ENCODE measurements around the gene CFAP65.

CFAP65 gene

DNA sequence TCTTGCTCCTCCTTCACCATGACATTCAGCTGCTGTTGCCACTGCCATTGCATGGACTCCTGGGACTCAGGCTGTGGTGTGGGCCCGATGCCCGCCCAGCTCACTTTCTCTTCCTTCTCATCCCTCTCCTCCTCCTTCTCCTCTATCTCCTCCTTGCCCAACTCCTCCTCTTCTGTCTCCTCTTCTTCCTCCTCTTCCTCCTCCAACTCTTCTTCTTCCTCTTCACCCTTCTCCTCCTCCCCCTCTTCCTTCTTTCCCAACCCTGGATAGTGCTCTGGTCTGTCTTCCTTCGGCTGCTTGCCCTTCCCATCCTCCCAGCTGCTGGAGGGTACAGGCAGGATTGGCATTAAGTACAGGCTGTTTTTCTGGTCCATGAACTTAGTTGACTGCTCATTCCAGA is 37.3 kb downstream of the CFAP65 start:
- DNase-seq, result no peak

DNA sequence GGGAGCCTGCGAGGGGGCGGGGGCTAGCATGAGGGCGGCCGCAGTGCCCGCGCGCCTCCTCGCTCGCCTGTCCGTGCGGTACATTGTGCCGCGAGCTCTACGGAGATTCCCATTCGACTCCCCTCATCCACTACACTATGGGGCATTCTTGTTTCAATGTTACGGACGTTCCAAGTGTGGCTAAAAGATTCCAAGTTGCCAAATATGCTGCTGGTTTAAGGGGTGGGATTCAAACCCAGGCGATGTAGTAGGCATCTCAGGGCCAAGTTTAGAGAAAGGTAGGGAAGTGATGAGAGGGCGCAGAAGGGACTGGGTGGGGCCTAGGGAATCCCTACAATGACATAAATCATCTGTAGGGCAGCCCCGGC is 38.1 kb downstream of the CFAP65 start:
- no peak for DNase-seq

DNA sequence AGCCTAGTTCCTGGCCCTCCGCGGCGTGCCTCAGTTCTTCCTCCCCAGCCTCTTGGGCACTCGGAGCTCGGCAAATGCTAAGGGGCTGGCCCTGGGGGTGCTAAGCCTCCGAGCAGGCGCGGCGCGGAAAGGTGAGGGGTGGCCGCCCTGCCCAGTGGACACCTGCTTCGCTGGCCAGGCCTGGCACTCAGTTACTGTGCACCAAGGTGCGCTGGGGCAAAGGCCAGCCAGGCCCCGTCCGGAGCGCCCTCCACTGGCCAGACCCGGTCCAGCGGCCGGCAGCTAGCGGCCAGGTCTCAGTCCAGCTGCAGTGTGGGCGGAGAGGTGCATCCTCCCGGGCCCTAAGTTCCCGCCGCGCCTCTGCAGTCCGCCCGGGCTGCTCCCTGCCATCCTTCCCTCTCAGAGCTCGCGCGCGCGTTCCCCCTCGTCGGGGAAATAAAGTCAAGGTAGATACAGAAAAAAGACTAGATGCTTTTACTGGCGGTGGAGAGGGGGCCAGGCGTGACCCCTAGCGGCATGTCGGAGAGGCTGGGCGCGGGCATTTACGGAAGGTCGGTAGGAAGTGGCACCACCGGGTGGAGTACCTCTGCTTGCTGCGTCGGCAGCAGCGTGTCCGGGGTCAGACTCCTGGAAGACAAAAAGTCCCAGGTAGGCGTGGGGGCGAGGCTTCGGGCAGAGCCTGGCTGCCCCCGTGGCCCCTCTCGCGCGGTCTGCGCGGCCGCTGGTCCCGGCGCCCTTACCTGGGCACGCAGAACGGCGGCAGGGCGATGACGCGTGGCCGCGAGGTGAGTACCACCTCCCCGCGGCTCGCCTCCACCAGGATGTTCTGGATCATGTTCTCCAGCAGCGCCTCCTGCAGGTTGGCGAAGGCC is 38.7 kb downstream of the CFAP65 start:
- no peak for DNase-seq

DNA sequence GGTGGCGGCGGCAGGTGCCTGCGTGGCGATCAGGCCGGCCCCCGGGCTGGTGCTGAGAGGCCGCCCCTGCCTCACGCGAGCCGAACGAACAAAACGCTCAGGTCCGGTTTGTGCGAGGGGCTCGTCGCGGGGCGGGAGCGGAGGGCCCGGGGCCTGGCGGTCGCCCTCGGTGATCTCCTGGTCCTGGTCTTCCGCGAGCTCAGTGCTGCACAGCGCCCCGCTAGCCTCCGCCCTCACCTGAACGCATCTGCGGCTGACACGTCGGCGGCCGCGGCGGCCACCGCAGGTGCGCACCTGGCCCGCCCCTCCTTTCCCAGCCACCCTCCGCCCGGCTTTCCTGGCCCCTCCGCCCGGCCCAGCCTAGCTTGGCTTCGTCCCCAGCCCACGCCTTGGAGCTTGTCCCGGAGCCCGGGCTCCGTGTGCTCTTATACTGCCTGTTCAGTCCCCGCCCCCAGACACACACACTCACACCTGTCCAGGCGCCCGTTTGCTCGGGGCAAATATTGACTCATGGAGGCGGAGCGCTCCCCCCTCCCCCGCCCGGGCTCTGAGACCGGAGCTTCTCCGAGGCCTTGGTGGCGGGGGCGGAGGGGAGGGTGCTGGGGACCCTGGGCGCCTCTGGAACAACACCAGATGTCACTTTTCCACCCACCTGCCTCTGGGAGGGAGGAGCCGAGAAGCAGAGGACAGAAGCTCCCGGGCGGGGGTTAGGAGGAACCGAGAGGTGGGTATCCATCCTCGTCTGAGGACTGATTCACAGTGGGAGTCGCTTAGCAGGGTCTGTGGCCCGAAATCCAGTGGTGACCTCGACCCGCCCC is 39.5 kb downstream of the CFAP65 start:
- DNase-seq, result no peak

DNA sequence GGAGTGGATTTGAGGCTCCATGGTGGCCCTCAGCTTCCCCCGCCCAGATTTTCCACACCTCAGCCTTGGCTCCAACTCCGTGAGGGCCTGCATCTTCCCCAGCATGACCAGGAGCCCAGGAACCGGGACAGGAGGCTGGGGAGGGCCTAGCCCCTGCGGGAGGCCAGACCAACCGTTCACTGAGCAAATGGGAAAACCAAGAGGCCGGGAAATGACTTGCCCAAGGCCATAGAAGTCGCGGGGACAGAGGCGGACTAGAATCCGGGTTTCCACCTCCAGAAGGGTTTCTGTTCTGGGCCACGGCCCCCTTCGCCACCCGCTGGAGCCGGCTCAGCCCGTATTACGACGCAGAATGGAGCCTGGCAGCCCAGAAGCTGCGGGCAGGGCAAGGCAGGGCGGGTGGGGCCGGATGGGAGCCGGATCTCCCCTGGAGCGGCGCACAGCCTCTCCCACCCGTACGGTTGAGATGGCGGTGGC is 40.2 kb downstream of the CFAP65 start:
- DNase-seq, result no peak

DNA sequence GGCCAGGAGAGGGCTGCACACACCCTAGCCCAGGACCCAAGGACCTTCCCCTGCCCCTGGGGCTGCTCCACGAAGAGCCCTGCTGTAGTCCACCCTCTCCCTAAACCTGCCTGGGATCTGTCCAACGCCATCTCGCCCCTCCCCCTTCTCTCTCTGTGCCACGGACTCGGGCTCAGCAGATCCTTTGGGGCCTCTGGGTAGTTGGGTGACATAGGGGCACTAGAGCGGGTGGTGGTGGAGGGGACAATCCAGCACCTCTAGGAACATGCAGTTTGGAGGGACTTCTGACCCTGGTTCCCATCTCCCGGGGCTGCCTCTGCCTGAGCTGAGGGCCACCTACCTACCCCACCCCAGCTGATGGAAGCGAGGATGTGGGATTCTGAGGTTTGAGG is 40.8 kb downstream of the CFAP65 start:
- DNase-seq, result no peak

DNA sequence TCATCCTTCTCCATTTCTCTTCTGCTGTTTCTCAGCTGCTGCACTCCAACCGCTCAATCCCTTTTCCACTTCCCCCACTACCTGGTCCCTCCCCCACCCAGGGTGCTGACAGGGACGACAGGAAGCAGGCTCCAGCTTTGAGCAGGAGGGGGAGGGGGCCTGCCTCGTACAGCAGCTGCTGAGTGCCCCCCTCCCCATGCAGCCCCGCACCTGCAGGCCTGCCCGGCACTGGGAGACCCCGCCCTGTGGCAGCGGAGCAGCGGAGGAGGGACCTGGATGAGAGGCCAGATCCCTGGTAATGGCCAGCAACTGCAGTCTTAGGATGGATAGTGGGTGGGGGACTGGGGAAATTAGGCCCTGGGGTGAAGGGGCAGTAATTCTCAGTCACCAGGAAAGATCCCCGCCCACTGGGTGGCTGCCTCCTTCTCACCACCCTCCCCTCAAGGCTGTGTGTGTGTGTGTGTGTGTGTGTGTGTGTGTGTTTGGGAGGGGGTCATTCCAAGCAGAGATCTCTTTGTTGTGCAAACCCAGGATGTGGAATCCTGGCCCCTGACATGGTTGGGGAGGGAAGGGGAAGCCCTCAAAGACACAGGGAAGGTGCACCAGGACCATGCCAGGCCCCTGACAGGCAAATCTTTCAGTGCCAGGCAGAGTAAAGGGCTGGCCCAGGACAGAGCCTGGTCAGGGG is 41.3 kb downstream of the CFAP65 start:
- DNase-seq, result no peak

DNA sequence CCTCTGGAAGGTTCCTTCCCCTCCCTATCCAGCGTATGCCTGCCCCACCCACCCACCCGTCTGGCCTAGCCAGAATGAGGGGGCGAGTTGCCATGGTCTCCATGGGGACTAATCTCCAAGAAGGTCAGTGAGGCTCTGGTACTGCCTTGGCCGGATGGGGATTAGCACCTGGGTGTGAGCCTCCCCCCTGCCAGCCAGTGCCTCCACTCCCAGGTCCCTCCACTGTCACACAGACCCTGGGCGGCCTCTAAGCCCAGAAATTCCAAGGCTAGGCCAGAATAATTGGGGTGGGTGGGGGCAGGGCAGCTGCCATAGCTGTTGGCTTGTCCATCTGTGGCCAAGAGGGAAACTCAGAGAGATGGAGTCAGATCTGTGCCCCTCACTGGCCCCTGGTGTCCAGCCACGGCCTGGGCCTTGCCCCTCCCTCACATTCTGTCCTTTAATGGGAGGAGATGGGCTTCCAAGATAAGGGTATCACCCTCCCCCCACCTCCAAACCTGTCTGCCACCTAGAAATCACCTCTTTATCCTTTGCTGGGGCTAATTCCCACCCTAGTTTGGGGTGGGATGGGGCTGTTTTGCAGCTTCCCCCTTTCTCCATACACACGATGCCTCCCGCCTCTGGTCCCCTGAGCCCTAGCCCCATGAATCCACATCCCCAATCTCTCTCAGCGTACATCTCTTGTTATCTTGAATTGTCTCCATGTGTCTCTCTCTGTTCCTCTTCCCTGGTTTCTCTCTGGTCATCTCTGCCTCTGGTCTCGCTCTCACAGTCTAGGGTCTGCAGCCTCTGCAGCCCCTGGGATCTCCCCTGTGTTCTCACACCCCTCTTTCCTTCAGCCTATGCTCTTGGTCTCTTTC is 42.1 kb downstream of the CFAP65 start:
- DNase-seq, result no peak

DNA sequence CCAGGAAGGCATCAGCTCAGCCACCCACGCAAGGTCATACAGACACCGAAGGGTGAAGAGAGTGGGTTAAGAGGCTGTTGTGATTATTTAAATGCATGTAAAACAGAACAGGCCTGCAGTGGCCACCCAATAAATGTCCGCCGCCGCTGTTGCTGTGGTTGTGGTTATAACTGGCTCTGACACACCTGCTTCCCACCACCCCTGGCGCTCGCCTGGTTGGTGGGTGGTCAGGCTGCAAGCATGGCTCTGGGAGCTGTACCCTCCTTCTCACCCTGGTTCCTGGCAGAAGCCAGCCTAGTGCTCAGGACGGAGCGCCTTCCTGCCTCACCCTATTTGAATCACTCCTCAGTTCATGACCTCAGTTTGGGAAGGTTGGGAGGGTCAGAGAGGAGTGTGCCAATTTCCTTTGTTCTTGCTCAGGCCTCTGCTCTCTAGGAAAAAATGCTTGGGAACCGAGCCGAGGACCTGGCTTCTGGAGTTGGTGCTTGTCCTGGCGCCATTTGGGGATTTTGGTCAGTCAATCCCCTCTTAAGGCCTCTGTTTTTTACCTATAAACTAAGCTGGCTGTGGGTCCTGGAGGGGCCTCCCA is 42.8 kb downstream of the CFAP65 start:
- no peak for DNase-seq

DNA sequence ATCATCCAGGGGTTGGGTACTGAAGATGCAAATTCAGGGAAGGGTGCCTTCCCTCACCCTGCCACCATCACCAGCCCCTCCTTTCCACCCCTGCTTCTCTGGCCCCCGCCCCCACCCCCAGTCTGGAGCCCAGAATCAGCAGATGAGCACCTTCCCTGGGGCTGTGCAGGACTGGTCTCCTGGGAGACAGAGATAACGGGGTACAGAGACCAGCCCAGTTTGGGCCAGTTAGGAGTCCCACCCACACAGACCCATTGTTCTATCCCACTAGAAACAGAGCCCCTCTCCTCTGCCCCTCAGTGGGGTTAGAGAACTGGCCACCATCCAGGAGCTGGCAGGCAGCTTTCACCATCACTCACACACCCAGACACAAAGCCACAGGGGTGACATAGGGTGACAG is 43.6 kb downstream of the CFAP65 start:
- no peak for DNase-seq

DNA sequence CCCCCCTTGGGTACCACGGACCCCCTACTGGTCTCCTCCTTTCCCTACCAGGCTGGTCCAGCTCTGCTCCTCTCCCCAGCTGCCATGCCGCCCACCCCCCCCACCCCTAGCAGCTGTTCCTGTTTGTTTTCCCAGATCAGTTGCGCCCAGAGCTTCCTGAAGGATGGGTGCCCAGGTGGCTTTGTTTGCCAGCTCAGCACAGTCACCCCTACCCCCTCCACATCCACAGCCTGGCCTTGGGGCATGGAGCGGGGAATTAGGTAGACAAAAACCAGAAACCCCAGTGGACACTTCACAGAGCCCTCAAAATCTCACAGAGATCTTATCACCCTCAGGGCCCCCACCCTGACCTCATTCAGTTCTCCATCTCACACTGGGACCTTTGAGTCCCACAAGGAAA is 44.4 kb downstream of the CFAP65 start:
- no peak for DNase-seq

DNA sequence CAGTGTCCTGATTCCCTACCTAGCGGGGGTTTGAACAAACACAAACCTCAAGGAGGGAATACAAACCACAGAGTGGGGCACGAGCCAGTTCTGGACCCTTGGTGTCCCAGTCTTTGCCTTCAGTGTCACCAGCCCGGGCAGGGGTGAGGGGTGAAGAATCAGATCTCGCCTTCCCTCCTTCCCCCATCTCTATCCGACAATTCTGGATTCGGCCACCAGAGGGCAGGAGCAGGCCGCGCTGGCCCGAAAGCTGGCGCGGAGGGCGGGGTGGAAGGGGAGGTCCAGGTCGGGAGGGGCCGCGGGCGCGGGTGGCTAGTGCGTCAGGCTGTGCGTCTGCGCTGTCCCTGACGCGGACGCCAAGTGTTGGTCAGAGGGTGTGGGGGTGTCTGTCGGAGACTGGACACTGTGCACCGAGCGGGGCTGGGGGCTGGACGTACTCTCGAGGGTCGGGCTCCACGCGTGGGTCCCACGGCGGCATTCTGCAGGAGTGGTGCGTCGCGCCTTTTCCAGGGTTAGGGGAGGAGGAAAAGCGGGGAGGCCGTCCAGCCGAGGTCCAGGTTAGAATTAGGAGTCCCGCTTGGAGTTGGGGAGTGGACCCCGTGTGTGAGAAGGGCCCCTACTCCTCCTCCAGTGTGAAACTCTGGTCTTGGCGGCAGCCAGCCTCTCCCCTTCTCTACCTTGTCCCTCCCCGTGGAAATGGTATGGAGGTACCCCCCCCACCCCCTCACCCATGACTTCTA is 45.2 kb downstream of the CFAP65 start:
- peak; percentile 38 for DNase-seq

DNA sequence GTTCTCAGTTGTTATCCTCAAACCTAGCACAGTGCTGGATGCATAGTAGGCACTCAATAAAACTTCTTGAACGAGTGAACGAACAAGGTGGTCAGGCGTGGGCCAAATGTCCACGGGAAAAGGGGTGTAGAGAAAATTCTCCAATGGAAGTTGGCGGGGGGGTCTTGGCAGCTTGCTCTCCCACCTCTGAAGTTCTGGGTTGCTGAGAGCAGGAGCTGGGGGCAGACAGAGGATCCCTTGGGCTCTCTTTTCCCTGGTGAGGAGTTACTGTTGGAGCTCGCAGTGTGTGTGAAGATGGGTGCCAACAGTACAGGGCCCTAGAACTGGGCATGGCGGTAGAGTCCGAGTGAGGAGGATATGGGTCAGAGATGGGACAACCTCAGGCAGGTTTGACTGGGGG is 45.8 kb downstream of the CFAP65 start:
- DNase-seq, result no peak

DNA sequence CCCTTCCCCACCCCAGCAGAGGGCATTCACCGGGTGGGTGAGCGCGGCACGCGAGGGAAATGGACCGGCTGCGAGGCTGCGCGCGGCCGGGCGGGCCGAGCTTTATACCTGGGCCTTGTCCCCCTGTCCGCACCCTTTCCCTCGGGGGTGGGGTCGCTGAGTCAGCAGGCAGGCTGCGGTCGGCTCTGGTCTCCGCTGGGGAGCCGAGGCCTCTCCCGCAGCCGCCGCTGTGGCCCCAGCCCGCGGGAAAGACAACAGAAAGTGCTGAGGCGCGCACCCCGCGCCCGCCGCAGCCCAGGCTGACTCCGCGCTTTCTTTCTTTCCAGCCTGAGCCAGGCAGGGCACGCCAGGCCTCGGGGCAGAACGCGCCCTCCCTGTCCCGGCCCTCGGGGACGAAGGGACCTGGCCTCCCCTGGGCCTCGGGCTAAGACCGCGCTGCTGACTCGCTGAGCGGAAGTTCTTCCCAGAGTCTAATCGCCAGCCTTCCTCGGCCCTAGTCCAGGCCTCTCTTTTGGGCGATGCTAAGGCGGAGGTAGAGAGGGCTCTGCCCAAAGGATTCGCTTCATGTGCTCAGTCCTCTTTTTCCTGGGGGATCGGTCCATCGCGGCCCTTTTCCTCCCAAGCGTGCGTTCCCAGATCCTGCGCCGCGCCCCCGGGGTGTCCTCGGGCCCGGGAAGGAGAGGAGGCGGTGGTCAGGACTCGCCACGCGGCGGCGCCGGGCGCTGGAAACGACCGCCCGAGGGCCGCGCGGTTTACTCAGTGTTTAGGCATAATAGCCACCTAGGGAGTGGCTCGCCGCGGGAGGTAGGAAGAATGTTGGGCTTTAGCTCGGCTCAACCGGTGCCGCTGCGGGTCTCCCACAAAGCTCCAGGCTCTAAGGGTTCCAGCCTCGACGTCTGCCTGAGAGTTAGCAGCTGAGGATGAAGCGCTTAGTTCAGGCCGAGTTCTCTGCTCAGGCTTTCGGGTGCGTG is 47.7 kb downstream of the CFAP65 start, which contains the start of gene CRYBA2:
Gene CRYBA2, minus strand, starts transcription at position 78 of the 971 bp plus-strand sequence. CDS start 246 bp downstream, outside the sequence.
- no peak for DNase-seq

DNA sequence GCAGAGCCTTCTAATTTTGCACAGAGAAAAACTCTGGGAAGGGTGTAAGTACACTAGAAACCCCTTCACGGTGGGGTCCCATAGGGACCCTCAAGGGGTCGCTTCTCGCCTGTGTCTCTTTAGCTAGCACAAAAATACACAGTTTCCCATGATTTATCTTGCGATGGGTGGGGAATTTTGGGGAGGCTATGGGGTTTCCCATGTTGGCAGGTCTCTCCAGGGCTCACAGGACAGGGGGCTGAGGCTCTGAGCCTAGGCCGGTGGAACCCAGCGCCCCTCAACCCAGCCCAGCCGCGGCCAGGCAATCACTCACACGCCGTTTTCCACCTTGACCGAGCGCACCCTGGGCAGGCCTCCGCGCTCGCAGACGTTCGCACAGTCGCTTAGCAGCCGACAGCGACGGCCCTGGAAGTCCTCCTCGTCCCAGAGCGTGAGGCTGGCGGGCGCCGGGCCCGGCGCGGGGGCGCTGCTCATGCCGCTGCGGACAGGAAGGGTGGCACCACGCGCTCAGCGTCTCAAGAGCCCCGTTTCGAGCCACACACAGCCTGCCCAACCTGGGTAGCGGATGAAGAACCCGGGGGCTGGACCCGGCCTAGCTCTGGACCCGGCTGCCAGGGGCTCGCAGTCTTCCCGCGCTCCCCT is 48.5 kb downstream of the CFAP65 start:
- no peak for DNase-seq

DNA sequence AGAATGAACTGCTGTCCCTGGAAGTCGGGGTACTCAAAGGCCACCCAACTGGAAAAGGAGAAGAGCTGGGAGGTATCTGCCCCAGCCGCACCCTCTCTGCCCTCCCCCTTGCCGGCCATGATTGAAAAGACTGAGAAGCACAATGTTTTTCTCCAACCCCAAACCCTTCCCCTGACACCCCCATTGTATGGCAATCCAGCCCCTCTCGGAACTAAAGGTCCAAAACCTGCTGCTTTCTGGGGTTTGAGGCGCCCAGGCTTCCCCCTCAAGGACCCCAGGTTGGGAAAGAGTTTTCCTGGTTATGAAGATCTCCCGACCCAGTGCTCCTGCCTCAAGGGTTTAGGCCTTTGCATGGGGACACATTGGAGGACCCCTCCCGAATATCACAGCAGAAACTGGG is 49.1 kb downstream of the CFAP65 start:
- no peak for DNase-seq

DNA sequence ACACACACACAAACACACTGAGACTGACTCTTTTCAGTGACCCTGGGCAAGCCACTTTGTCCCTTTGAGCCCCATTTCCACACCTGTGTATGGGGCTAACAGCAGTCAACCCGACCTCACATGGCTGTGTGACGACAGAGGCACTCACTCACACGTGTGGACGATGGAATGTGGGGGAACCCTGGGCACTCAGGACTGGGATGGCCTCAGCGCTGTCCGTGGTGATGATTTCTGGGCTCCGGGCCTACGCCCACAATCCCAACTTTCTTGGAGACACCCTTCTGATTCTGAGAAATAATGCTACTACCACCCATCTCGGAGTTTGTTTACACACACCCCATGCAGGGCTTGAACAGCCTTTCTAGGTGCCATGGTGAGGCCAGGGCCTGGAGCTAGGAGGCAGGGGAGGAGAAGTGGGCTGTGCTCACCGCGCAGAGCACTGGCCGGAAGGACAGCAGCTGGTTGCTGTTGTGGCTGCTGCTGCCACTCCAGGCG is 49.6 kb downstream of the CFAP65 start:
- DNase-seq, result no peak

DNA sequence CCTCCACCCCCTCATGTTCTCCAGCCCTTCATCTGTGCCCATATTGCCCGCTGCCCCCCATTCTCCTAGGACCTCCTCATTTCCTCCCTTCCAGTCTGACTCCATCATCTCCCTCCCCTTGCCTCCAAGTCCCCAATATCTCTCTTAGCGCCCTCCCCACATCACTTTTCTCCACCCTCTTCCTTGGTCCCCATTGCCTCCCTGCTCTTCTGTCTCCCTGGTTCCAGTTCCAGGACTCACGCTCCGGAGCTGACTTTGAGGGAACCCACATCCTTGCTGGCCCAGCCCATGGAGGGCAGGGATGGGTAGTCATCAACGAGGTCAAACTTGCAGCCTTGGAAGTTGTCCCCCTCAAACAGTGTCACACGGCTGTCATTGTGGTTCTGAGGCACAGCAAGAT is 50.7 kb downstream of the CFAP65 start:
- no peak for DNase-seq

DNA sequence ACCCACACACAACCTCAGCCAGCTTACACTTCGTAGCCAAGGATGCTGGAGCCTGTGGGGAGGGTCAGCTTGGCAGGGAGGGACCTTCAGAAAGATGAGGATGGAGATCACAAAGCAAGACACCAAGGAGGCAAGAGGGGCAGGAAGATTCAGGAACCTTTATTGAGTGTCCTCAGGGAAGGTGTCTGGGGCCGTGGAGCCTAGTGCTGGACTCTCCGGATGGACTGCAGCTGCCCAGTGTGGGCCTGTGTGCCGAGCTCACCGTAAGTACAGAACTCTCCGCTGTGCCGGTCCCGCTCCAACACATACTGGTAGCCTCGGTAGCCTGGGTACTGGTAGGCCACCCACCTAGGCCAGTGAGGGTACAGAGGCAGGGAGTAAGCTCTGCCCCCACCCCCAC is 51.3 kb downstream of the CFAP65 start:
- no peak for DNase-seq

All from NK-92 treated with Interleukin-12 subunit alpha and Interleukin-12 subunit beta, amount 100 ng/mL, for 24 hours (cell line).